Liver (tissue), 9 donors: ENCODE measurements around the gene PODN. TPM values are rescaled to one million over a fixed set of nuclear protein-coding genes. Genes with fewer than 3 reads are reported as not detected.

Source experiments
- DNase-seq: peaks from one replicate; pipeline ENCODE4 v3.0.0-alpha.2; 2017; ENCODE audit warnings: low spot score
- H3K27ac ChIP-seq, 2 donors: one replicate each; pipeline ENCODE4 v1.7.0; 2013; ENCODE audit warnings: inconsistent platforms in 2 of 2, low read length in 2 of 2, control low read depth in 1 of 2, low read depth in 1 of 2, mild to moderate bottlenecking in 1 of 2
- H3K27me3 ChIP-seq, 4 donors: one replicate each; pipeline versions ENCODE4 v1.6.1 to v1.7.0; 2013; ENCODE audit warnings: low read length in 3 of 4, inconsistent platforms in 1 of 4, mild to moderate bottlenecking in 1 of 4, moderate library complexity in 1 of 4; ENCODE audit not compliant: control insufficient read depth in 4 of 4, insufficient read depth in 4 of 4
- H3K36me3 ChIP-seq, 4 donors: one replicate each; pipeline versions ENCODE4 v1.6.1 to v1.7.0; 2013; ENCODE audit warnings: low read length in 3 of 4, mild to moderate bottlenecking in 3 of 4, low read depth in 1 of 4, moderate library complexity in 1 of 4; ENCODE audit not compliant: control insufficient read depth in 4 of 4, insufficient read depth in 3 of 4
- H3K4me1 ChIP-seq, 4 donors: one replicate each; pipeline versions ENCODE4 v1.6.1 to v1.7.0; 2013; ENCODE audit warnings: low read length in 3 of 4, mild to moderate bottlenecking in 3 of 4, moderate library complexity in 1 of 4; ENCODE audit not compliant: control insufficient read depth in 4 of 4, insufficient read depth in 4 of 4
- H3K4me3 ChIP-seq, 3 donors: one replicate each; pipeline versions ENCODE4 v1.6.1 to v1.7.0; 2013; ENCODE audit warnings: low read length in 3 of 3, control low read depth in 1 of 3, low read depth in 1 of 3, mild to moderate bottlenecking in 1 of 3
- H3K9ac ChIP-seq, 2 donors: one replicate each; pipeline ENCODE4 v1.7.0; 2013; ENCODE audit warnings: low read length in 2 of 2, mild to moderate bottlenecking in 2 of 2, moderate library complexity in 2 of 2, control low read depth in 1 of 2, low read depth in 1 of 2
- H3K9me3 ChIP-seq, 4 donors: one replicate each; pipeline versions ENCODE4 v1.6.1 to v1.7.0; 2013; ENCODE audit warnings: low read length in 3 of 4; ENCODE audit not compliant: control insufficient read depth in 4 of 4
- ATF3 ChIP-seq: IDR thresholded peaks from 2 replicates; pipeline ENCODE4 v1.6.1; 2016; ENCODE audit warnings: antibody characterized with exemption
- CTCF ChIP-seq: fragments of 150-350 bp; IDR thresholded peaks from 2 replicates; pipeline ENCODE4 v1.5.1; 2017; ENCODE audit warnings: improper control_type of control experiment, low read depth, low read length; ENCODE audit not compliant: missing input control
- EGR1 ChIP-seq, 2 donors: IDR thresholded peaks; 2 replicates each; pipeline ENCODE4 v1.6.1; 2016 to 2018; ENCODE audit warnings: antibody characterized with exemption in 2 of 2, low read depth in 2 of 2
- FOXA1 ChIP-seq: IDR thresholded peaks from 2 replicates; pipeline ENCODE4 v1.6.1; 2016; ENCODE audit warnings: antibody characterized with exemption
- FOXA2 ChIP-seq: IDR thresholded peaks from 2 replicates; pipeline ENCODE4 v1.6.1; 2016; ENCODE audit warnings: antibody characterized with exemption
- GABPA ChIP-seq, 2 donors: IDR thresholded peaks in 1 of 2; conservative IDR thresholded peaks in 1 of 2; 2 replicates each; pipeline ENCODE4 v1.6.1; 2016; ENCODE audit warnings: antibody characterized with exemption in 2 of 2, mild to moderate bottlenecking in 1 of 2, moderate library complexity in 1 of 2
- HNF4A ChIP-seq, 2 donors: conservative IDR thresholded peaks; 2 replicates each; pipeline ENCODE4 v1.6.1; 2016; ENCODE audit warnings: antibody characterized with exemption in 2 of 2, mild to moderate bottlenecking in 2 of 2
- HNF4G ChIP-seq: IDR thresholded peaks from 2 replicates; pipeline ENCODE4 v1.6.1; 2016; ENCODE audit warnings: antibody characterized with exemption
- JUND ChIP-seq, 2 donors: IDR thresholded peaks; 2 replicates each; pipeline ENCODE4 v1.6.1; 2016; ENCODE audit warnings: antibody characterized with exemption in 2 of 2
- MAX ChIP-seq: IDR thresholded peaks from 2 replicates; pipeline ENCODE4 v1.6.1; 2016; ENCODE audit warnings: antibody characterized with exemption
- NR2F2 ChIP-seq: IDR thresholded peaks from 2 replicates; pipeline ENCODE4 v1.6.1; 2016; ENCODE audit warnings: antibody characterized with exemption
- RAD21 ChIP-seq, 2 donors: IDR thresholded peaks; 2 replicates each; pipeline ENCODE4 v1.6.1; 2016; ENCODE audit warnings: antibody characterized with exemption in 2 of 2, mild to moderate bottlenecking in 2 of 2
- REST ChIP-seq: IDR thresholded peaks from 2 replicates; pipeline ENCODE4 v1.6.1; 2016; ENCODE audit warnings: antibody characterized with exemption, mild to moderate bottlenecking
- RXRA ChIP-seq, 2 donors: IDR thresholded peaks; 2 replicates each; pipeline ENCODE4 v1.6.1; 2017 to 2018; ENCODE audit warnings: antibody characterized with exemption in 2 of 2, mild to moderate bottlenecking in 1 of 2
- SP1 ChIP-seq: IDR thresholded peaks from 2 replicates; pipeline ENCODE4 v1.6.1; 2018; ENCODE audit warnings: antibody characterized with exemption, mild to moderate bottlenecking
- TAF1 ChIP-seq: conservative IDR thresholded peaks from 2 replicates; pipeline ENCODE4 v1.6.1; 2016; ENCODE audit warnings: antibody characterized with exemption, mild to moderate bottlenecking
- YY1 ChIP-seq: IDR thresholded peaks from 2 replicates; pipeline ENCODE4 v1.6.1; 2016; ENCODE audit warnings: antibody characterized with exemption, mild to moderate bottlenecking
- ZBTB33 ChIP-seq: IDR thresholded peaks from 2 replicates; pipeline ENCODE4 v1.6.1; 2016; ENCODE audit warnings: antibody characterized with exemption
- WGBS: extraction: QIAGEN DNeasy Blood & Tissue Kit; methylation state at CpG from one replicate; pipeline ENCODE4 v1.1.7; 2013; 5-methylcytosine and 5-hydroxymethylcytosine counted together
- polyA plus RNA-seq, 2 donors: library from polyadenylated mRNA; stranded (reverse) in 1 of 2; unstranded in 1 of 2; fragments of 200-250 nt in 1 of 2; fragments of >200 nt in 1 of 2; fragmentation: Nextera tagmentation in 1 of 2; extraction: Ambion mirVana in 1 of 2; gene quantifications; one replicate each; pipeline versions ENCODE4 v1.2.1 to v1.2.3, GENCODE V29; 2013 to 2015
- total RNA-seq, 2 donors: library from RNA; depleted of rRNA; stranded (reverse); fragments of >200 nt; gene quantifications; one replicate each; pipeline ENCODE4 v1.2.3, GENCODE V29; 2014
- donor health status: healthy.
- donor health status: healthy.
- donor health status: healthy.
- donor health status: healthy.
- donor health status: healthy.

Gene PODN
- total and polyA plus RNA-seq, 4 donors: 1.9 to 10.8 (median 6.3) TPM

- 99% methylated on average over 1 of the region's 1 CpG for WGBS
- H3K4me1 ChIP-seq: no peaks in the 10 kb centered on the region
- H3K27me3 ChIP-seq: no peaks in the 10 kb centered on the region
- no peaks in the 10 kb centered on the region for H3K9me3 ChIP-seq
- TF ChIP-seq RXRA (IDR thresholded peaks at IDR 0.05) (no peak), ZBTB33 (no peak), FOXA1 (no peak), GABPA (IDR thresholded peaks at IDR 0.05 in 1 of 2, conservative IDR thresholded peaks at IDR 0.05 in 1 of 2) (no peak), ATF3 (no peak), HNF4G (no peak), SP1 (no peak), FOXA2 (no peak), YY1 (no peak), RAD21 (IDR thresholded peaks at IDR 0.05) (no peak), NR2F2 (no peak), REST (no peak), CTCF (no peak), EGR1 (IDR thresholded peaks at IDR 0.05; ENCODE audit: low read depth in 2 of 2) (no peak), TAF1 (no peak), HNF4A (conservative IDR thresholded peaks at IDR 0.05) (no peak), MAX (no peak), JUND (IDR thresholded peaks at IDR 0.05) (no peak)
- DNase-seq: no peak
- H3K9ac ChIP-seq: no peak overlapping the region
- no peaks in the 10 kb centered on the region for H3K36me3 ChIP-seq
- H3K27ac ChIP-seq: no peak overlapping the region
- H3K4me3 ChIP-seq: no peak overlapping the region
Observed at GRCh38 chr1:53071915-53072314, 9.9 kb downstream of the PODN start.

GRCh38 chr1:53073287-53073686 lies 11.3 kb downstream of the PODN start:
- no peak overlapping the region for H3K27ac ChIP-seq
- TF ChIP-seq GABPA (IDR thresholded peaks at IDR 0.05 in 1 of 2, conservative IDR thresholded peaks at IDR 0.05 in 1 of 2) (no peak), ATF3 (no peak), REST (no peak), JUND (IDR thresholded peaks at IDR 0.05) (no peak), CTCF (no peak)
- DNase-seq: no peak
- H3K36me3 ChIP-seq: no peaks in the 10 kb centered on the region
- H3K27me3 ChIP-seq: no peaks in the 10 kb centered on the region
- no peaks in the 10 kb centered on the region for H3K9me3 ChIP-seq
- no peaks in the 10 kb centered on the region for H3K4me1 ChIP-seq
- H3K4me3 ChIP-seq: no peak overlapping the region
- 97% methylated on average over 7 of the region's 7 CpGs for WGBS
- H3K9ac ChIP-seq: no peak overlapping the region
